Endothelial cell of umbilical vein (primary cell): ENCODE measurements around the gene VMP1. TPM values are rescaled to one million over a fixed set of nuclear protein-coding genes. Genes with fewer than 3 reads are reported as not detected.

Experiments used
- BruUV-seq: library from RNA; stranded (reverse); fragments of 400-500 nt; replicated peaks from 2 replicates; lab custom pipeline; 2021; lab: Mats Ljungman, UMichigan
- CTCF ChIA-PET: fragments of 300-600, 350-600 bp; sonication (Branson Sonifier 250); formaldehyde crosslinking; loops from one replicate; lab custom pipeline; 2021; ENCODE audit warnings: antibody characterized with exemption, inconsistent platforms; lab: Charles Lee
- POLR2A ChIA-PET: fragments of 300-600, 350-600 bp; sonication (Branson Sonifier 250); formaldehyde crosslinking; loops from one replicate; lab custom pipeline; 2021; ENCODE audit warnings: antibody characterized with exemption, inconsistent platforms; lab: Charles Lee
- DNase-seq: peaks from one replicate; pipeline ENCODE4 v3.0.0-alpha.2; 2011; ENCODE audit warnings: low read depth, low spot score
- FAIRE-seq: peaks from 2 replicates; lab custom pipeline; 2011; peaks lifted over from hg19 to GRCh38; lab: Jason Lieb, UNC
- H2AFZ ChIP-seq: 2 replicates; pipeline ENCODE4 v1.6.0; 2012; ENCODE audit warnings: low read depth, low read length, control low read depth, inconsistent platforms
- H3K27ac ChIP-seq: 2 replicates; pipeline ENCODE4 v1.5.1; 2011; ENCODE audit warnings: low read depth, mild to moderate bottlenecking, control low read depth, low read length, moderate library complexity; ENCODE audit not compliant: insufficient read depth
- H3K27me3 ChIP-seq, 2 experiments: 2 replicates each; pipeline versions ENCODE4 v1.6.0 to v1.6.1; 2011; ENCODE audit warnings: low read length in 2 of 2, mixed read lengths in 1 of 2; ENCODE audit not compliant: control insufficient read depth in 2 of 2, insufficient read depth in 2 of 2
- H3K36me3 ChIP-seq, 2 experiments: 2 replicates in 1 of 2; 3 replicates in 1 of 2; pipeline ENCODE4 v1.5.1; 2011; ENCODE audit warnings: low read length in 2 of 2, mild to moderate bottlenecking in 1 of 2, moderate library complexity in 1 of 2; ENCODE audit not compliant: control insufficient read depth in 2 of 2, insufficient read depth in 2 of 2; ENCODE audit errors: extremely low read depth in 1 of 2
- H3K4me1 ChIP-seq: 3 replicates; pipeline ENCODE4 v1.5.1; 2011; ENCODE audit warnings: mild to moderate bottlenecking, low read length; ENCODE audit not compliant: control insufficient read depth, insufficient read depth; ENCODE audit errors: extremely low read depth
- H3K4me2 ChIP-seq: 2 replicates; pipeline ENCODE4 v1.6.1; 2011; ENCODE audit warnings: low read length, control low read depth, mixed read lengths; ENCODE audit not compliant: insufficient read depth
- H3K4me3 ChIP-seq, 3 experiments: fragments of 200-600 bp in 1 of 3; sonication (generic), shearing (Covaris generic) in 1 of 3; replicated peaks in 1 of 3; 2 replicates each; pipeline ENCODE4 v1.5.1; 2011 to 2016; ENCODE audit warnings: control low read depth in 3 of 3, low read length in 3 of 3, mild to moderate bottlenecking in 2 of 3, inconsistent platforms in 1 of 3, low read depth in 1 of 3, moderate library complexity in 1 of 3; ENCODE audit not compliant: insufficient read depth in 1 of 3
- H3K79me2 ChIP-seq: 2 replicates; pipeline ENCODE4 v1.6.0; 2012; ENCODE audit warnings: low read length, inconsistent platforms; ENCODE audit not compliant: control insufficient read depth, insufficient read depth
- H3K9ac ChIP-seq: replicated peaks from 2 replicates; pipeline ENCODE3; 2011; ENCODE audit warnings: low read length, control low read depth; ENCODE audit not compliant: insufficient read depth; ENCODE audit errors: extremely low read depth
- H3K9me1 ChIP-seq: replicated peaks from 3 replicates; pipeline ENCODE4 v1.6.0; 2011; ENCODE audit warnings: mild to moderate bottlenecking, low read length; ENCODE audit not compliant: control insufficient read depth, insufficient read depth; ENCODE audit errors: extremely low read depth
- H3K9me3 ChIP-seq: replicated peaks from 2 replicates; pipeline ENCODE4 v1.5.1; 2012; ENCODE audit warnings: low read length, inconsistent platforms; ENCODE audit not compliant: control insufficient read depth, insufficient read depth
- H4K20me1 ChIP-seq: replicated peaks from 2 replicates; pipeline ENCODE3; 2011; ENCODE audit warnings: mild to moderate bottlenecking, low read length; ENCODE audit not compliant: control insufficient read depth, insufficient read depth; ENCODE audit errors: extremely low read depth
- EZH2 ChIP-seq: IDR thresholded peaks from 2 replicates; pipeline ENCODE4 v1.6.1; 2012; ENCODE audit warnings: borderline replicate concordance, low read depth, mild to moderate bottlenecking, moderate library complexity, low read length, inconsistent platforms; ENCODE audit not compliant: severe bottlenecking
- FOS ChIP-seq: IDR thresholded peaks from 2 replicates; pipeline ENCODE4 v1.6.1; 2011; ENCODE audit warnings: mild to moderate bottlenecking, low read length, moderate library complexity, borderline replicate concordance; ENCODE audit not compliant: insufficient read depth
- GATA2 ChIP-seq: IDR thresholded peaks from 2 replicates; pipeline ENCODE4 v1.7.0; 2011; ENCODE audit warnings: low read depth, mild to moderate bottlenecking, moderate library complexity, mixed read lengths, low read length; ENCODE audit not compliant: insufficient read length, insufficient read depth
- JUN ChIP-seq: IDR thresholded peaks from 2 replicates; pipeline ENCODE4 v1.6.1; 2011; ENCODE audit warnings: borderline replicate concordance, low read depth; ENCODE audit not compliant: insufficient read length, insufficient read depth
- MAX ChIP-seq: IDR thresholded peaks from 2 replicates; pipeline ENCODE4 v1.6.1; 2011; ENCODE audit not compliant: insufficient read depth, insufficient read length
- MYC ChIP-seq: IDR thresholded peaks from one replicate; pipeline ENCODE4 v1.6.1; 2011; ENCODE audit warnings: mild to moderate bottlenecking, low read depth, low read length
- POLR2A ChIP-seq: IDR thresholded peaks from 2 replicates; pipeline ENCODE4 v1.6.1; 2012; ENCODE audit warnings: low read depth, mild to moderate bottlenecking, control low read depth, low read length
- POLR2AphosphoS5 ChIP-seq: IDR thresholded peaks from 2 replicates; pipeline ENCODE4 v1.6.1; 2012; ENCODE audit warnings: low read depth, mild to moderate bottlenecking, control low read depth, low read length, moderate library complexity; ENCODE audit not compliant: insufficient read depth
- dilution Hi-C: fragments of 300-500 bp; cut with MboI; formaldehyde crosslinking; loops from one replicate; pipeline ENCODE4 v1.15.0; 2019; ENCODE audit warnings: low sequenced_read_pairs; ENCODE audit not compliant: extremely low pct_ligation_motif_present
- intact Hi-C: fragments of 100-400 bp; cut with micrococcal nuclease; formaldehyde crosslinking; loops from one replicate; pipeline ENCODE4 v1.10.0; 2022
- polyA plus RNA-seq, 4 experiments: library from polyadenylated mRNA; depleted of rRNA in 3 of 4; stranded (reverse) in 3 of 4; unstranded in 1 of 4; fragments of >200 nt; gene quantifications; 2 replicates each; pipeline versions ENCODE4 v1.2.1 to v1.2.3, GENCODE V29; 2011 to 2012; ENCODE audit warnings: missing spikeins in 1 of 4
- total RNA-seq: library from RNA; stranded (reverse); gene quantifications from 2 replicates; pipeline ENCODE4 v1.2.3, GENCODE V29; 2021
- TF ChIP-seq, protein P1 (sequence below), 2 donors: IDR thresholded peaks; 1 replicate in 1 of 2; 2 replicates in 1 of 2; pipeline ENCODE4 v1.5.1; 2011; ENCODE audit warnings: low read length in 2 of 2, mild to moderate bottlenecking in 2 of 2, moderate library complexity in 2 of 2, control low read depth in 1 of 2, inconsistent platforms in 1 of 2, low read depth in 1 of 2; ENCODE audit not compliant: insufficient read depth in 1 of 2; ENCODE audit errors: extremely low read depth in 1 of 2

Gene VMP1
- total and polyA plus RNA-seq, 2 donors (not counting 3 experiments of a cell fraction or from before 2014, with no cell fraction given) = 138 to 270 TPM

DNA sequence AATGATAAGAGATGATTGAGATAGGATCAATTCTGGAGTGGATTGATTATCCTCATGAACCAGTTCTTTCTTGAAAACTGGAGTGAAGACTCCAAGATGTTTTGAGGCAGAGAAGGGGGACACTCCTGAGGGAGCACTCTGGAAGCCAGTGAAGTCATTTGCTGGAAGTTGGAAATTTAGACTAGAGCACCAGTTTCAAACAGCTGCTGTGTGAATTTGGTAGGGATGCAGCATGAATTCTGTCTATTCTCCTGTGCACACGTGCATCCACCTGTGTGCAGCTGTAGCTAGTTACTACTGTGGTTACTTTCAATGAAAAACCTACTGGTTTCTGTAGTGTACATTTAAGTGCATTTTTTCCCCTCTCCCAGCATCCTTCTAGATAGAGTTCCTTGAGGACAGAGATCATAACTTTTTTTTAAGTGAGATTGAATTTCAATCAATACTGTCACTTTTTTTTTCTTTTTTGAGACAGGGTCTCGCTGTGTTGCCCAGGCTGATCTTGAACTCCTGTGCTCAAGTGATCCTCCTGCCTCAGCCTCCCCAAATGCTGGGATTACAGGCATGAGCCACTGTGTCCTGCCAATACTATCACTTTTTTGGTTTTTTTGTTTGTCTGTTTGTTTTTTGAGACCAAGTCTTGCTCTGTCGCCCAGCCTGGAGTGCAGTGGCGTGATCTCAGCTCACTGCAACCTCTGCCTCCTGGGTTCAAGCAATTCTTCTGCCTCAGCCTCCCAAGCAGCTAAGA, 119.4 kb downstream of the VMP1 start:
- ChIA-PET POLR2A (interaction anchor here (1.3 to 1.4 kb wide), 2 partner anchors 11 to 12 kb away, joined by 3 to 12 read pairs; no protein-coding TSS in a partner anchor), CTCF (interaction anchor here (1.1 to 4.9 kb wide), 2 partner anchors 73 to 81 kb away, joined by 3 to 31 read pairs; no protein-coding TSS in a partner anchor)
- BruUV-seq = no TSS peak
- Histone ChIP-seq H3K9ac (no peak overlapping the region), H3K36me3 (peaks cover 0 to 2% of the 10 kb centered on the region in 2 experiments), H3K79me2 (peaks cover 8% of the 10 kb centered on the region), H2AFZ (no peak overlapping the region), H3K27ac (no peak overlapping the region), H3K9me3 (no peaks in the 10 kb centered on the region), H3K4me1 (peaks cover 32% of the 10 kb centered on the region), H4K20me1 (no peaks in the 10 kb centered on the region), H3K27me3 (no peaks in the 10 kb centered on the region), H3K4me3 (no peak overlapping the region), H3K9me1 (no peaks in the 10 kb centered on the region), H3K4me2 (no peak overlapping the region)
- no peak for FAIRE-seq
- no peak for TF ChIP-seq GATA2
- TF ChIP-seq FOS = no peak
- TF ChIP-seq POLR2A = no peak
- no peak for TF ChIP-seq POLR2AphosphoS5
- no peak for TF ChIP-seq MAX
- TF ChIP-seq MYC = no peak
- TF ChIP-seq, protein P1, sequence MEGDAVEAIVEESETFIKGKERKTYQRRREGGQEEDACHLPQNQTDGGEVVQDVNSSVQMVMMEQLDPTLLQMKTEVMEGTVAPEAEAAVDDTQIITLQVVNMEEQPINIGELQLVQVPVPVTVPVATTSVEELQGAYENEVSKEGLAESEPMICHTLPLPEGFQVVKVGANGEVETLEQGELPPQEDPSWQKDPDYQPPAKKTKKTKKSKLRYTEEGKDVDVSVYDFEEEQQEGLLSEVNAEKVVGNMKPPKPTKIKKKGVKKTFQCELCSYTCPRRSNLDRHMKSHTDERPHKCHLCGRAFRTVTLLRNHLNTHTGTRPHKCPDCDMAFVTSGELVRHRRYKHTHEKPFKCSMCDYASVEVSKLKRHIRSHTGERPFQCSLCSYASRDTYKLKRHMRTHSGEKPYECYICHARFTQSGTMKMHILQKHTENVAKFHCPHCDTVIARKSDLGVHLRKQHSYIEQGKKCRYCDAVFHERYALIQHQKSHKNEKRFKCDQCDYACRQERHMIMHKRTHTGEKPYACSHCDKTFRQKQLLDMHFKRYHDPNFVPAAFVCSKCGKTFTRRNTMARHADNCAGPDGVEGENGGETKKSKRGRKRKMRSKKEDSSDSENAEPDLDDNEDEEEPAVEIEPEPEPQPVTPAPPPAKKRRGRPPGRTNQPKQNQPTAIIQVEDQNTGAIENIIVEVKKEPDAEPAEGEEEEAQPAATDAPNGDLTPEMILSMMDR (IDR thresholded peaks at IDR 0.05; ENCODE audit: extremely low read depth in 1 of 2, insufficient read depth in 1 of 2, low read depth in 1 of 2, low read length in 2 of 2) = no peak
- no peak for TF ChIP-seq EZH2
- no peak for TF ChIP-seq JUN
- dilution Hi-C loops = no loop called here
- intact Hi-C loops = no loop called here
- DNase-seq = no peak
